IPS-NIHi7 (cell line): ENCODE data around the gene ECEL1.
A peak's percentile ranks its signal among the peaks of the same experiment; 100 is the strongest.
"Not testable (repeated sequence)": the region's sequence is repeated elsewhere in the genome, so short reads cannot be mapped to it uniquely, and the experiment has no call there.

Experiments
- DNase-seq: peaks from one replicate; pipeline ENCODE4 v3.0.0; 2012; ENCODE audit warnings: mixed read lengths; ENCODE audit errors: extremely low spot score

Gene ECEL1

GRCh38 chr2:232460171-232460570 is 27.5 kb downstream of the ECEL1 start:
- DNase-seq = no peak

- no peak for DNase-seq
Measured at GRCh38 chr2:232459419-232460035, 28.1 kb downstream of the ECEL1 start.

GRCh38 chr2:232458661-232459418 is 28.8 kb downstream of the ECEL1 start:
- no peak for DNase-seq

- DNase-seq = no peak
Measured at GRCh38 chr2:232458051-232458660, 29.5 kb downstream of the ECEL1 start.

- DNase-seq = no peak
Measured at GRCh38 chr2:232457121-232458011, 30.3 kb downstream of the ECEL1 start.

GRCh38 chr2:232456296-232457120 is 31.1 kb downstream of the ECEL1 start:
- DNase-seq = no peak

GRCh38 chr2:232455426-232456255 is 32.0 kb downstream of the ECEL1 start, which contains the start of gene ALPI:
ALPI (plus strand) TSS chr2:232456153; CDS start chr2:232456200, 47 bp downstream.
- no peak for DNase-seq

GRCh38 chr2:232454630-232455029 is 33.0 kb downstream of the ECEL1 start:
- DNase-seq = peak; percentile 5

- not testable (repeated sequence) for DNase-seq
Measured at GRCh38 chr2:232451645-232452044, 36.0 kb downstream of the ECEL1 start.

GRCh38 chr2:232449964-232450363 is 37.7 kb downstream of the ECEL1 start:
- DNase-seq = no peak

- DNase-seq = no peak
Measured at GRCh38 chr2:232448304-232448690, 39.3 kb downstream of the ECEL1 start.

GRCh38 chr2:232447638-232448303 is 39.9 kb downstream of the ECEL1 start:
- no peak for DNase-seq

- no peak for DNase-seq
Measured at GRCh38 chr2:232447091-232447620, 40.5 kb downstream of the ECEL1 start.

GRCh38 chr2:232446266-232446777 is 41.3 kb downstream of the ECEL1 start:
- DNase-seq = not testable (repeated sequence)

- DNase-seq = not testable (repeated sequence)
Measured at GRCh38 chr2:232445149-232445885, 42.3 kb downstream of the ECEL1 start.

GRCh38 chr2:232444409-232445148 is 43.1 kb downstream of the ECEL1 start:
- DNase-seq = peak; percentile 73

- DNase-seq = not testable (repeated sequence)
Measured at GRCh38 chr2:232443669-232444408, 43.8 kb downstream of the ECEL1 start.
